Ovary (tissue), 3 donors: ENCODE results near the gene CAMK2D.

Experiments
- EP300 ChIP-seq: sonication (generic); formaldehyde crosslinking; IDR thresholded peaks from one replicate; pipeline ENCODE4 v1.6.1; 2017; ENCODE audit warnings: antibody characterized with exemption
- POLR2A ChIP-seq: fragments of 450-650 bp; IDR thresholded peaks from one replicate; pipeline ENCODE4 v1.6.1; 2017; ENCODE audit warnings: antibody characterized with exemption, mild to moderate bottlenecking, moderate library complexity
- TF ChIP-seq, protein P1 (sequence below), 3 donors: fragments of 450-650 bp in 2 of 3; fragments of 200-600 bp in 1 of 3; IDR thresholded peaks; one replicate each; pipeline versions ENCODE4 v1.5.1 to v1.8.0; 2016 to 2022; ENCODE audit warnings: antibody characterized with exemption in 3 of 3, mild to moderate bottlenecking in 1 of 3
- donor health status: DM: no; HTN: no; CAD: no.

DNA sequence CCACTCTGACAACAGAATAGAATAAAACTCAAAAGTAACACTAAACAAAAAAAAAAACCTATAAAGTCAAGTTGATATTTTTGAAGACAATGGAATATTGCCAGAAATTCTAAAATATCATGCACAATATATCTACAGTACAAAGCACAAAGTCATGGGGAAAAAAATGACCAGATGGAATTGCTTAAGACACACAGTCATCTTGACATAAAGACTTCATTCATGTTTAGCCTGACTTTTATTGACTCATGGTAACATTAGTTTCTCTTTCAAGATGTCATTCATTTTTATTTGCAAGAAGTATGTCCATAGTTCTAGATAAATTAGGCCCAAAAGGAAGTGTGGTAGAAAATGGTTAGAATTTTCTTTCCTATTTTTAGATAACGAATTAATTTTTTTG is 259.1 kb downstream of the CAMK2D start:
- no peak for TF ChIP-seq POLR2A
- TF ChIP-seq, protein P1, sequence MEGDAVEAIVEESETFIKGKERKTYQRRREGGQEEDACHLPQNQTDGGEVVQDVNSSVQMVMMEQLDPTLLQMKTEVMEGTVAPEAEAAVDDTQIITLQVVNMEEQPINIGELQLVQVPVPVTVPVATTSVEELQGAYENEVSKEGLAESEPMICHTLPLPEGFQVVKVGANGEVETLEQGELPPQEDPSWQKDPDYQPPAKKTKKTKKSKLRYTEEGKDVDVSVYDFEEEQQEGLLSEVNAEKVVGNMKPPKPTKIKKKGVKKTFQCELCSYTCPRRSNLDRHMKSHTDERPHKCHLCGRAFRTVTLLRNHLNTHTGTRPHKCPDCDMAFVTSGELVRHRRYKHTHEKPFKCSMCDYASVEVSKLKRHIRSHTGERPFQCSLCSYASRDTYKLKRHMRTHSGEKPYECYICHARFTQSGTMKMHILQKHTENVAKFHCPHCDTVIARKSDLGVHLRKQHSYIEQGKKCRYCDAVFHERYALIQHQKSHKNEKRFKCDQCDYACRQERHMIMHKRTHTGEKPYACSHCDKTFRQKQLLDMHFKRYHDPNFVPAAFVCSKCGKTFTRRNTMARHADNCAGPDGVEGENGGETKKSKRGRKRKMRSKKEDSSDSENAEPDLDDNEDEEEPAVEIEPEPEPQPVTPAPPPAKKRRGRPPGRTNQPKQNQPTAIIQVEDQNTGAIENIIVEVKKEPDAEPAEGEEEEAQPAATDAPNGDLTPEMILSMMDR (IDR thresholded peaks at IDR 0.05), result no peak
- no peak for TF ChIP-seq EP300
